HG02610 (cell line): ENCODE data around the gene REN.

Experiments used
- ATAC-seq: cut with Tn5 transposase; IDR thresholded peaks from one replicate; pipeline ENCODE4 v1.9.1; 2021; ENCODE audit warnings: mild to moderate bottlenecking, moderate library complexity; ENCODE audit not compliant: unreplicated experiment

The REN gene

DNA sequence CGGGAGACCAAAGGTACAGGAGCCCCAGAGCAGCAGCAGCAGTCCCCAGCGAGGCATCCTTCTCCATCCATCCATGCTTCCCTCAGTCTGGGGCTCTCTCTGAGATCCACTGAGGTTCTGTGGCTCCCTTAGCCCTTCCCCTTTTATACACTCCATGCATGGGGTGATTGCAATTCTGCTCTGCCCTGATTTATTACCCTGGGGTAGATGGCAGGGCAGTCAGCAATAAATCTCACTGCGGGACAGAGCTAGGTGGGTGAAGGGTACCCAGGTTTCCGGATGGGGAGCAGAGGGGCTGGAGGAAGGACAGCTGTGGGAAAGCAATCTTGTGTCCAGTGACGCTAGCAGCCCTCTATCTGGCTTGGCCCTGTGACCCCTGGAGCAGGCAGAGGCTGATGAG is at the start of gene REN:
Gene REN (minus strand): TSS at position 119 of the 400 bp plus-strand sequence. CDS start 44 bp downstream, at position 75.
- ATAC-seq, result no peak

DNA sequence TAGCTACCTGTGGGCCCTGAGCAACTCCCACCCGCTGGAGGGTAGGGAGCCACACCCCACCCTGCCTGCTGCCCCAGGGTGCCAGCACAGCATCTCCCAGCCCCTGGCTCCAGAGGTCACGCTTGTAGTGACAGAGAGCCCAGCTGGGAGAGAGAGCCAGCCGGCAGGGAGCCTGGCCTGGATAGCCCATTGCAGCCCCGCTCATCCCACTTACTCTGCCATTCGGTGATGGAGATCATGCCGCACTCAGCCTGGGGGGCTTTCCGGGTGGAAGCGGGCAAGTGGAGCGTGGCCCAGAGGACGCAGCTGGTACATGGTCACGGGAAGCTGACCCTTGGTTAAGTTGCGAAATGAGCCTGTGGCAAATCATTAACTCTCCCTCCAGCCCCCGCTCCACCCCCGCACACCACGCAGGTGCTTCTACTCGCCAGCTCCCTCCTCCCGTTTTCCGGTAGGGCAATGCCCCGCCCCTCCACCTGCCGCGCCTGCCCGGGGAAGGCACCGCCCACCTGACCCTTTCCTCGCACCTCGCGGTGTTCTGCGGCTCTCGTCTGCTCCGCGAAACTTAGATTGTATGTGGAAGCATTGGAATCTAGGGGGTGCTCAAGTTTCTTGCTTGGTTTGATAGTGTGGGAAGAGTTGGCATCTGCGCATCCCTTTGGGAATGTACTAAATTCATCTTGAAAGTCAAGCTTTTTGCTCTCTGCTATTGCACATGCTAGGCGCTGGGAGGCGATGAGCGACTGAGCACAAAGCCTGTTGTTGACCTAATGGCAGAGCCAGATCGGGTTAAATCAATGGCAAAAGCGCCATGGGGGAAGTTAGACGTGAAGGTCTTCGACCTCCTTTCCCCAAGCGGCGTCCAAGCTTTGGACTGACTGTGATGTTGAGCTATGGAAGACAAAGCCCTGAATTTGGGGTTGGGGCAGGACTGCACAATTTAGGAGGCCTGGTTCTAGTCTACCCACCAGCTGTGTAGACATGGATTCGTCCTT is 47.8 kb upstream of the REN start, which contains the start of gene GOLT1A:
Gene GOLT1A (minus strand): TSS at position 321 of the 995 bp plus-strand sequence. CDS start 82 bp downstream, at position 239.
- no peak for ATAC-seq

DNA sequence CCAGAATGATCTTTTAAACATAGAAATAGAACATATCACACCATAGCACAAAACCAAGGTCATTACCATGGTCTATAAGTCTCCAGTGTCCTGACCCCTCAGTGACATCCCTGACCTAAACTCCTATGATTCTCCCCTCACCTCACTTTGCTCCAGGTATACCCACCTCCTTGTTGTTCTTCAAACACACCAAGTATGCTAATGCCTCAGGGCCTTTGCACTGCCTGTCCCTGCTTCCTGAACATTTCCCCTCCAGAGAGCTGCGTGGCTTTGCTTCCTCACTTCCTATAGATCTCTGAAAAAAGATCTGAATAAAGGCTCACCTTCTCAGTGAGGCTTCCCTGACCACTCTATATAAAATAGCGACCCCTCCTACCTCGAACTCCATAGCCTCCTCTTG is 46.6 kb upstream of the REN start:
- no peak for ATAC-seq

DNA sequence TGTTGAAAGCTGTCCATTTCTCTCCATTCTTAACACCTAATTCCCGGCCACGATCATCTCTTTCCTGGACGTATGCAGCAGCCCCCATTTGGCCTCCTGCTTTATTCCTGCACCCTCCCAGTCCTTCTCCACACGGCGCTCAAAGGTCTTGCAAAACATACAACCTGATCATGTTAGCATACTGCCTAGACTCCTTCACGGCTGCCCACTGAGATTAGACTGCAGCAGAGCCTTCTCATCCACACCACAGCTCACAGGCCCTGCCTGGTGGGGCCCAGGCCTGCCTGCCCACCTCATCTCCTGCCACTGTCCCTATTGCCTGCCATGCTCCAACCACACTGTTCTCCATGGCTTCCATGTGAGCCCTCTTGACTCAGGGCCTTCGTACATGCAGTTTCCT is 44.9 kb upstream of the REN start:
- no peak for ATAC-seq

DNA sequence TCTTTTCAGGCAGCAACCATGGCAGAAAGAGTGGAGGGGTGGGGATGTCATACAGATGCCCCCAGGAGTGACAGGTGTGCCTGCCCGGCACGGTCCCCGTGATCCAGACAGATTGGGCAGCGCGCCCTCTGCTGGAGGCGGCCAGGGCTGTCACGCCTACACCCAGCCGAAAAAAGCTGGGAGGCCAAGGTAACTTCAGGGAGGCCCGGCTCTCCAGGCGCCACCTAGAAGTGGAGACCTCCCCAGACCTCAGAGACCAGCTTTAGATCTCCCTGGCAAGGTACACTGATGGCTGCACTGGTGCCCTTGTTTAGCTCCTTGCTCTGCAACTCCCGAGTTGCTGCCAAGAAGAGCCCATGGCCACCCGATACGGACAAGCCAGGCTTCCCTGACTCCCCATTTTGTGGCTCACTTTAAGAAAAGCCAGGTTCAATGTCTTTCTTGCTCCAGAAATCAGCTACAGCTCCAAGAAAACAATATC is 41.0 kb upstream of the REN start:
- no peak for ATAC-seq

DNA sequence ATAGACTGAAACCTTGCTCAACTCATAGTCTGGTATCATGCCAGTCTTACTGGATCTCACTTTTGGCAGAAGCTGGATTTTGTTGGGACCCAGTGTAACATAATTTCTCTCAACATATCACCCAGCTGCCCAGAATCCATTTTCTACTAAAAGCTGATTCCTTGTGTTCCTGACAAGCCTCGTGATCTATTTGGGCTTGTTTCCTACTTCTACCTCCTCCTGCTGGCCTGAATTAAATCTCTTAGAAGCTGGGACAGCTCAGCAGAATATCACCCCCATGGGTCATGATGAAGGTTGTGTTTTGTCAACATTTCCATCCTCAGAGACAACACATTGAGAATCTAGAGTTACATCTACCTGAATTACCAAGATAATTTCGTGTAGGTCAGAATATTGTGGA is 40.0 kb upstream of the REN start:
- no peak for ATAC-seq

DNA sequence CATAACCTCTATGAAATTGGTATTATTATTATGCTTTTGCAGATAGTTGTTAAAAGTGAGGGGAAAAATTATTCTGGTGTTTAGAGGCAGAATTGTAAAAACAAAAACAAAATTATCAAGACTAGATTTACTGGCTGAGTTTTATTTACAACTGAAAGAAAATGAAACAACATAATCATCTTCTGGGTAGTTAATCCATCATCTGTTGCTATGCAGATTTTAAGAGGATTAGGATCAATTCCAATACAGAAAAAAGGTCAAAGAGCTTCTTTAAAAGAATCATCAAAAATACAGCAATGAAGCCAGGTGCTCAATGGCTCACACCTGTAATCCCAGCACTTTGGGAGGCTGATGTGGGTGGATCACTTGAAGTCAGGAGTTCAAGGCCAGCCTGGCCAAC is 39.3 kb upstream of the REN start:
- no peak for ATAC-seq

DNA sequence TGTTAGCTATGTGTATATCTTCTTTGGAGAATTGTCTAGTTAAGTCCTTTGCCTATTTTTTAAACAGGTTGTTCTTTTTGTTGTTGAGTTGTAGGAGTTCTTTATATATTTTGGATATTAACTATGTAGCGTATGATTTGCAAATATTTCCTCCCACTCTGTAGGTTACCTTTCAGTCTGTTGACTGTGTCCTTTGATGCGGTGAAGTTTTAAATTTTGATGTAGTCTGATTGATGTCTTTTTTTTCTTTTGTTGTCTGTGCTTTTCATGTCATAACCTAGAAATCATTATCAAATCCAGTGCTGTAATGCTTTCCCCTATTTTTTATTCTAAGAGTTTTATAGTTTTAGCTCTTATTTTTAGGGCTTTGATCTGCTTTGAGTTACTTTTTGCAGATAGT is 38.8 kb upstream of the REN start:
- no peak for ATAC-seq

DNA sequence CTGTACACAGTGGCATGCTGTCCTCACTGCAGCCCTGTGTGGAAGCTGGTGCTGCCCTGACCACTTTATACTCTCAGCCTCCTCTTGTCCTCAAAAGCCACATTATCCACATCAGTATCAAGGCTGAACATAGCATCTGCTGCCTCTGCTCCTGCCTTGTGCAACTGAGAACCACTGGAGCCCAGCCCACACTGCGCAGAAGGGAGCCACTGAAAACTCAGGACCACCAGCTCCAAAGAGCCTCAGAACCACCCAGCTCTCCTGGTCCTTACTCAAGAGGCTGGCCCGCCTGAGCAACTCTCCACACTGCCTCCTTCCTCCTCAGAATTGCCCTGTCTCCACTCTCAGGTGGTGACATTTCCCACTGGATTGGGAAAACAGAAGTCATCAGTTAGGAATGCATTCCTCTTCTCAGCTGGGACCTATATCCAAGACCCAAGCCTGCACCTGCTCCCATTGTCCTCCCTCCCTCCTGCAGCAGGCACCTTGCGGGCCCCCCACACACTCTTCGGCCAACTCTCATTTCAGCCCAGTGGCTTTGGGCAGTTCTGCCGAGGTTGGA is 37.1 kb upstream of the REN start:
- ATAC-seq, result no peak

DNA sequence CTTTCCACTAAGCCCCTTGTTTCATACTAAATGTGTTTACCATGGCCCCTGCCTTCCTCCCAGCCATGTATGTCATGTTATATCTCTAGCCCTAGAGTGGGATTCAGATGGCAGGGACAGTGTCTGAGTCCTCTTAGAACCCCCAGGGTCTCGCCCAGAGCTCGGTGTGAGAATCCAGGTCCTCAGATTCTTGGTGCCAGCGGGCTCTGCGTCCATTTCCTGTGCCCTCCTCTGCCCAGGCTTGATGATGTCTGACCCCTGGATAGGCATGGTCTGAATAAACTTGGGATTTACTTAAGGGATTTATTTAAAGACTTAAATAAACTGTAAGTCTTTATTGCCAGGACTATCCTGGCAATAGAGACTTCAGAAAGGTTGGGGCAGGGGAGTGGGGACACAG is 36.3 kb upstream of the REN start:
- no peak for ATAC-seq

DNA sequence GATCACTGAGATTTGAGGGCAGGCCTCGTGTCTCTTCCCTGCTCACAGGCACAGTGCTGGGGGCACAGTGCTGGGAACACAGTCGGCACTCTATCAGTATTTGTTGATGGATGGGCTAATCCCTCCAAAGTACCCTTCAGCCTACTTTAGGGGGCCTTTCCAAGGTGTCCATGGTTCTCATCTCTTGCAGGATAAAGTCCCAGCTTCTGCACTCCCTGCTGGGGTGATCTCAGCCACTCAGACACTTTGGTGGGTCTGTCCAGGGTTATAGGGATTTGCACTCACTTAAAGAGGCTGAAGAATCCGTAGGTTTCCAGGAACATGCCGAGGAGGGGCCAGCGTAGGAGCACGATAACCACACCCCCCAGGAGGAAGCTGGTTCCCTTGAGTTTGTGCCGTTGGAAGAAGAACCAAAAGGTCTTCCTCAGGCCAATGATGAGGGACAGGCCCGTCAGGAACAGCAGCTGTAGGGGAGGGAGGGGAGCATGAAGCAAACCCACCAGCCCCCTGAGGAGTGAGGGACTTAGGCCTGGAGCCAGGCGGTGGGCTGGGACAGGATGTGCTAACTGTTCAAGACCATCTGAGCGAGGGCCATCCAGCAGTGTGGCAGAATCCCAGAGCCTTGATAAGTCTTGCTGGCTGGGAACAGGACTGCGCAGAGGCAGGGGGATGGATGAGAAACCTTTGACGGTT is 35.4 kb upstream of the REN start:
- ATAC-seq, result no peak

DNA sequence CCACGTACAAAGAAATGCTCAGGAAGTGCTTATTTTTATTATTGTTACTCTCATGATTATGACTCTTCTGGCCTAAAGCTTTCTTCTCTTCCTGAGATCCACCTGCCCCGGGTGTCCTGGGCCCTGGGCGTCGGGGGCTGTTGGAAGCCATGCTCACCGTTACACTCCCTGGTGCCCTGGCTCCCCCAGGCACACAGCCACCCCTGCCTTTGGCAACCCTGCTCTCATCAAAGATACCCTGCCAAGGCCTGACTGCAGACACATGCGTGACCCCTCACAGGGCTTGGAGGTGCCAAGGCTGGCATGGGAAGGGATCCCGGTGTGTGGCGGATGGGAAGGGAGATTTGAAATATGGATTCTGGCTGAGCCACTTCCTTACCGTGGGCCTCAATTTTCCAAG is 33.4 kb upstream of the REN start:
- ATAC-seq, result no peak

DNA sequence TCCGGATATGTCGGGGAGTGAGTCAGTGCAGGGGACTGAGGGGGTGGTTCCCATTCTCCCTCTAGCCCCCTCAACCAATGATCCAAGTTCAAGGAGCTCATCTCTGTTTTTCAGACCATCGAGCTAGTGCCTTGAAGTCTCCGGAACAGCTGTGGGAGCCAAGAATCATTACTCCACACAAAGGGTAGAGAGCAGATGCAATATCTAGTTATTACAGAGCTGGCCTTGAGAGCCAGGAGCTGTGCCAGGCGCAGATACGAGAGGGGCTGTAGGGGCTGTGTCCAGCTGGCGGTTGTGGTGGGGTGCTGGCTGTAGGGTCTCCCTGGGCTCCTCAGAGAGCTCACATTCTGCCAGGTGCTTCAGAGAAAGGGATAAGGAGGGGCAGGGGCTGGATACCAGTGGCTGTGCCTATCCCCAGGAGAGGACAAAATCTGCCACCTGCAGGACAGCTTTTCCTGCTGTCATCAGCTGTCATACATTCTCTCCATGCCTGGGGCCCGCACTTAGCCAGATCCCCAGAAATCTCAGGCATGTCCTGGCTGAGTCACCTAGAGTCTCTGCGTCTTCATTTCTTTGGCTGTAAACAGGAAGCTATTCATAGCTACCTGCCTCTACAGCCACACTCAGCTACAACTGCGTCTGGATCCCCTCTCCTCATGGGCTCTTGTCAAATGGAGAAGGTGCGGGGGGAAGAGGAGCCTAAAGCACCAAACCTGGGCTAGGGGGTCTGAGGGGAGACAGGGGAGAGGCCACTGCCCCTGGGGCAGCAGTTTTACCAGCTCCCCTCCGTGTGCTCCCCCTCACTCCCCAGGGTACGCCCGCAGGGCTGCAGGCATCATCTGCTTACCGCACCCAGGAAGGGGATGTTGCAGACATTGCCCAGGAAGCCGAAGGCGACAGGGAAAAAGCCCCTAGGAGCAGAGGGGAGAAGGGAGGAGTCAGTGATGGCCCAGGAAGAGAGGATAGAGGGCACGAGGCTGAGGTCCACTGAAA is 32.5 kb upstream of the REN start:
- ATAC-seq, result no peak

DNA sequence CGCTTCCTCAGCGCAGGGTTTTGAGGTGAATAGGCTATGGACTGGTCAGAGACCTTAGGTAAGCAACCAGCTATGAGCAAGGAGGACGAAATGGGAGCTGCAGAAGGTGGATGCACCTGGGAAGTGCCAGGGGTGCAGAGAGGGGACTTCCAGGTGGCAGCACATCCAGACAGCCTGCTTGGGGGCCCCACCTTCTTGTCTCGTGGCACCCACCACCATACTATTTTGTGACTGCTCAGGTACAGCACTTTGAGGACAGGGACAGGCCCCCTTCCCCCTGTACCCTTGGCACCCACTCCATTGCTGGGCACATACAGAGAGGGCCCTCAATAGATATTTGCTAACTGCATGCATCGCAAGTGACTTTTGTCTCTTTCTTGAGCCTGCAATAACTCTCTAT is 30.9 kb upstream of the REN start:
- ATAC-seq, result no peak

DNA sequence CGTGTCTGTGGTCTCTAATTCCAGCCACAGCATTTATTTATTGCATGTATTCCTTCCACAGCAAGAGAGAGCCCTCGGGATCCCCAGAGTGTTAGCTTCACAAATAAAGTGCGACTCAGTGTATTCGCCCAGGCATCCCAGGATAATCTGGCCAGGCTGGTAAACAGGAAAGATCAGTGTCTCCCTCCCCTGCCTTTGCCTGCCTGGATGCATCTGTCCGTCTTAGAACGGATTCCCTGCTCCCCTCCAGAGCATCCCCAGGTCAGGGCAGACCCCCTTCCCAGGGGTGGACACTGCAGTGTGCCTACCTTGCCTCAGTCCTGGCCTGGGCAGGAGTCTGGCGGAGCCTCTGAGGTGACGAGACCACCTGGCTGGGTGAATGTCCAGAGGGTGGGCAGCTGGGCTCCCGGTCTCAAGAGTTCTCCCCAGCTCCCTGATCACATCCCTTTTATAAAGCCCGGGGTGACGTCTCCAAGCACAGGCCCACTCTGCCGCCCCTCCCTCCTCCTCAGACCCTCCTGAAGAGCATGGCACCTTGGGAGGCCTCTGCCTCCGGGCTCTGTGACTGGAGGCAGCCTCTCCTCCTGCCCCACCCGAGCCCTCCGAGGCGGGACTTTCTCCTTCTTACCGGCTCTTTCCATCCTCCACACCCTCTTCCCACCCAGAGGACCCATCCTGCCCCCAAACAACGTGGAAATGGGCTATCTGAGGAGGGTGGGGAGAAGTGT is 30.1 kb upstream of the REN start, which contains the start of gene KISS1:
Gene KISS1 (minus strand): TSS at position 424 of the 728 bp plus-strand sequence. CDS start 3,615 bp downstream, outside the sequence.
- ATAC-seq, result no peak

DNA sequence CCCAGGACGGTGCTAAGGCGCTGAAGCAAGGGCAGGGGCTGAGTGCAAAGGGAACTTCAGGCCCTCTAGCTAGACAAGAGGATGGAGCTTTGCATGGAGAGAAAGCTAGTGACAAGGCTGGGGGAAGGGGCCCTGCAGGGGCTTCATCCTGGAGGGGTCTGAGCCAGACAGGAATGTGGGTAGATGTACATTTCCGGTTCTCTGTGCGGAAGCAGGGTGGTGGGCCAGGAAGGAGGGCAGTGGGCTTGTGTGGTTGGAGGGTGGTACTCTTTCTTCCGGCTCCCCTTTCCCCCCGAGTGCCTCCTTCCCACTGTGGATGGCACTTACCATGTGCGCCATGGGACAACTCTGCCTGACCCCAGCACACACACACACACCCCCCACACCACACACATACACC is 28.6 kb upstream of the REN start:
- no peak for ATAC-seq

DNA sequence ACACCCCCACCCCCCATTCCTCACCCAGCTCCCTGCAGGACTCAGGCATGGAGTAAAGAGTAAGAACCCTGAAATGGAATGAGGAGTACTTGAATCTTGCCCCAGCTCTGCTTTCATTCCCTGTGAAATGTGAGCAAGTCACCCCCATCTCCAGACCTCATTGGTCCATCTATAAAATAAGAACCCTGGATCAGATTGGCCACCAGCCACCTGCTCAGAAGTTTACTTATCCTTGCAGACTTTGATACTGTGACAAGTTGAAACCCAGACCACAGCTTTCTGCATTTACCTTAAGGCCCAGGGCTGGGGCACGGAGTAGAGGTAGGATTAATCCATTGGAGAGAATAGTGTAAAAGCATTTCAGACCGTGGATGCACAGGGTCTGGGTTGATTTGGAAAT is 27.9 kb upstream of the REN start:
- no peak for ATAC-seq

DNA sequence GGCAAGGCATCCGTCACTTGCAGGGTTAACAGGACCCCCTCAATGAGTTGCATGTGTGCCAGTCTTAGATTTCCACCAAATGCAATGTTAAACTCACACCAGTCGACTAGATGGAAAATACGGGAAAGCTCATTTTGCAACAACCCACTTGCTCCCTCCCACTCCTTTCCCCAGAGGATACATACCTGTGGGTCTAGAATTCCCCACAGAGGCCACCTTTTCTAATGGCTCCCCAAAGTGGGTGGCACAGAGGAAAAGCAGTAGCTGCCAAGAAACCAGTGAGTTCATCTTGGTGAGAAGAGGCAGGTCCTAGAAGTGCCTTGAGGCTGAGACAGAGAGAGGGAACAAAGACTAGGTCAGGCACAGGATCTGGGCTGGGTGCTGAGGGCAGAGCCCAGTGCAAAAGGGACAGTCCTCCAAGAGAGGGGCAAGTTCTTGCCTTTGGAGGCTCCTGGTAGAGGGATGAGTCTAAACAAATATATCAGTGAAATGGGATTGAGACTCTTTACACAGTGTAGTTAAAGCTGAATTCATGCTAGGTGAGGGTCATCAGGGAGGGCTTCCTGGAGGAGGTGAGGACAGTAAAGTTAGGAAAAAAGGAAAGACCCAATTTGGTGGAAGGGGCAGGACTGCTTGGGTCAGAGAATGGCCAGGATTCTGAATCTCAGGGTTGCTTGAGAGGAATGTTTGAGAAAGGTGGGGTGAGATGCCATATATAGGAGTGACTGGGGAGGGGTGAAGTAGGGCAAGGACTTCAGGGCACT is 26.6 kb upstream of the REN start:
- ATAC-seq, result no peak

DNA sequence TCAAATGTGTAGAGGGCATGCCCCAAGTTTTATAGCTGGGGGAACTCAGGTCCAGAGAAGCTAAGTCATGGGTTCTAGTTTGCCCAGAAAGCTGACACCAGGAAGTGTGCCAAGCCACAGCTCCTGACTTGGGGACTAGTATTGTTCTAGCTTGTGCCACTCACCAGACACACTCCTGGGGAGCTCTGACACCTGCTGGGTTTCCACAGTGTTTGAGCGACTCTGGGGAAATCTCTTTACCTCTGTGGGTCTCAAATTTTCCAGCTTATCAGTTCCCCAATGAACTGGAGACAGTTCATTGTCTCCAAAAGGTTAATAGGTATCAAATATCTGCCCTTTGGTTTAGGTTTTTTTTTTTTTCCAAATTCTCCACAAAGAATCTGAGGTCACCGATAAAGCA is 25.9 kb upstream of the REN start:
- ATAC-seq, result no peak
